ENCODE measurements around the gene FAM184A. TPM values are rescaled to one million over a fixed set of nuclear protein-coding genes. Genes with fewer than 3 reads are reported as not detected.

FAM184A gene
- total and polyA plus RNA-seq, 2 experiments from 2014 or later, result 13.7 to 18.6 TPM

- TF ChIP-seq REST (IDR thresholded peaks at IDR 0.05; ENCODE audit: unreplicated experiment) (no peak), STAT1 (IDR thresholded peaks at IDR 0.05; ENCODE audit: unreplicated experiment) (no peak), ZNF114 (CRISPR knock-in tag; IDR thresholded peaks at IDR 0.05) (no peak), CREB1 (CRISPR knock-in tag; IDR thresholded peaks at IDR 0.05; ENCODE audit: low read depth) (no peak), CTCF (conservative IDR thresholded peaks at IDR 0.05; ENCODE audit: low read depth in 2 of 2) (no peak), POLR2AphosphoS5 (IDR thresholded peaks at IDR 0.05; ENCODE audit: low read depth) (no peak), EZH2 (IDR thresholded peaks at IDR 0.05; ENCODE audit: low read depth, unreplicated experiment) (no peak), JUNB (IDR thresholded peaks at IDR 0.05; ENCODE audit: unreplicated experiment) (no peak)
Observed at GRCh38 chr6:118965371-118965770, 113.1 kb downstream of the FAM184A start (continued).

- Mint-ChIP-seq H3K4me1 (peaks cover 11% of the 10 kb centered on the region; the same call in 2 of the 3 replicates), H3K27me3 (ENCODE audit: insufficient read depth, low read depth, poor library complexity) (no peaks in the 10 kb centered on the region), H3K9me3 (no peaks in the 10 kb centered on the region), H3K4me3 (no peak overlapping the region), H3K36me3 (ENCODE audit: low read depth) (no peaks in the 10 kb centered on the region), H3K27ac (no peak overlapping the region)
- Histone ChIP-seq H3K4me2 (no peak overlapping the region), H3K4me1 (ENCODE audit: insufficient read depth) (no peaks in the 10 kb centered on the region), H3K9me2 (ENCODE audit: insufficient read depth) (no peaks in the 10 kb centered on the region), H3K36me3 (ENCODE audit: insufficient read depth) (no peaks in the 10 kb centered on the region), H3K27ac (ENCODE audit: low read depth) (no peak overlapping the region), H4K20me1 (replicated peaks; ENCODE audit: insufficient read depth) (no peaks in the 10 kb centered on the region), H3F3A (replicated peaks; ENCODE audit: low read depth) (no peaks in the 10 kb centered on the region), H3K27me3 (ENCODE audit: insufficient read depth) (no peaks in the 10 kb centered on the region), H2AFZ (no peak overlapping the region), H3K4me3 (no peak overlapping the region), H3K79me2 (replicated peaks; ENCODE audit: insufficient read depth) (no peaks in the 10 kb centered on the region)
- no peak for DNase-seq (ENCODE audit: low spot score)
- ATAC-seq, result no peak
- no peak for TF ChIP-seq CREB1 (CRISPR knock-in tag; IDR thresholded peaks at IDR 0.05; ENCODE audit: low read depth)
- TF ChIP-seq CTCF (conservative IDR thresholded peaks at IDR 0.05; ENCODE audit: low read depth in 2 of 2), result peak in 1 of 2 experiments; percentile 41; a peak in 2 of 4 replicates
Observed at GRCh38 chr6:118963003-118963402, 115.5 kb downstream of the FAM184A start.

Data from GM23338 (cell line).